GM21786 (cell line): ENCODE results near the gene GORASP1.
"Not testable (repeated sequence)": the region's sequence is repeated elsewhere in the genome, so short reads cannot be mapped to it uniquely, and the experiment has no call there.

Source experiments
- ATAC-seq: cut with Tn5 transposase; IDR thresholded peaks from one replicate; pipeline ENCODE4 v1.9.1; 2021; ENCODE audit not compliant: unreplicated experiment

GORASP1 gene

GRCh38 chr3:39075910-39076309, 31.5 kb downstream of the GORASP1 start:
- no peak for ATAC-seq

GRCh38 chr3:39068556-39068955, 38.9 kb downstream of the GORASP1 start:
- ATAC-seq, result no peak

- no peak for ATAC-seq
Observed at GRCh38 chr3:39067286-39067685, 40.1 kb downstream of the GORASP1 start.

- peak; percentile 99 for ATAC-seq
Observed at GRCh38 chr3:39065197-39065596, 42.2 kb downstream of the GORASP1 start.

- ATAC-seq, result no peak
Observed at GRCh38 chr3:39064646-39065045, 42.8 kb downstream of the GORASP1 start.

GRCh38 chr3:39063143-39063542, 44.3 kb downstream of the GORASP1 start:
- ATAC-seq, result no peak

- no peak for ATAC-seq
Observed at GRCh38 chr3:39062180-39062579, 45.2 kb downstream of the GORASP1 start.

- not testable (repeated sequence) for ATAC-seq
Observed at GRCh38 chr3:39061228-39061627, 46.2 kb downstream of the GORASP1 start.

GRCh38 chr3:39056151-39056550, 51.3 kb downstream of the GORASP1 start:
- no peak for ATAC-seq

- no peak for ATAC-seq
Observed at GRCh38 chr3:39053696-39054095, 53.7 kb downstream of the GORASP1 start.

GRCh38 chr3:39052583-39052982, 54.8 kb downstream of the GORASP1 start:
- no peak for ATAC-seq

GRCh38 chr3:39051649-39052561, 55.5 kb downstream of the GORASP1 start, which contains the start of the genes SCN11A and WDR48:
Gene SCN11A, minus strand, starts transcription at chr3:39051944. Its CDS starts 101,582 bp downstream, at chr3:38950362.
Gene WDR48, plus strand, starts transcription at chr3:39052016. Its CDS starts 10 bp downstream, at chr3:39052026.
- peak; percentile 99 for ATAC-seq

- no peak for ATAC-seq
Observed at GRCh38 chr3:39050029-39050428, 57.4 kb downstream of the GORASP1 start.
